ENCODE results near the gene QRICH1. TPM values are rescaled to one million over a fixed set of nuclear protein-coding genes. Genes with fewer than 3 reads are reported as not detected.
A peak's percentile ranks its signal among the peaks of the same experiment; 100 is the strongest.

QRICH1 gene
- total and polyA plus RNA-seq, 10 of the 15 experiments (the other 5 are each of a cell fraction or from before 2014, with no cell fraction given): 22.2 to 116 (median 81.4) TPM

DNA sequence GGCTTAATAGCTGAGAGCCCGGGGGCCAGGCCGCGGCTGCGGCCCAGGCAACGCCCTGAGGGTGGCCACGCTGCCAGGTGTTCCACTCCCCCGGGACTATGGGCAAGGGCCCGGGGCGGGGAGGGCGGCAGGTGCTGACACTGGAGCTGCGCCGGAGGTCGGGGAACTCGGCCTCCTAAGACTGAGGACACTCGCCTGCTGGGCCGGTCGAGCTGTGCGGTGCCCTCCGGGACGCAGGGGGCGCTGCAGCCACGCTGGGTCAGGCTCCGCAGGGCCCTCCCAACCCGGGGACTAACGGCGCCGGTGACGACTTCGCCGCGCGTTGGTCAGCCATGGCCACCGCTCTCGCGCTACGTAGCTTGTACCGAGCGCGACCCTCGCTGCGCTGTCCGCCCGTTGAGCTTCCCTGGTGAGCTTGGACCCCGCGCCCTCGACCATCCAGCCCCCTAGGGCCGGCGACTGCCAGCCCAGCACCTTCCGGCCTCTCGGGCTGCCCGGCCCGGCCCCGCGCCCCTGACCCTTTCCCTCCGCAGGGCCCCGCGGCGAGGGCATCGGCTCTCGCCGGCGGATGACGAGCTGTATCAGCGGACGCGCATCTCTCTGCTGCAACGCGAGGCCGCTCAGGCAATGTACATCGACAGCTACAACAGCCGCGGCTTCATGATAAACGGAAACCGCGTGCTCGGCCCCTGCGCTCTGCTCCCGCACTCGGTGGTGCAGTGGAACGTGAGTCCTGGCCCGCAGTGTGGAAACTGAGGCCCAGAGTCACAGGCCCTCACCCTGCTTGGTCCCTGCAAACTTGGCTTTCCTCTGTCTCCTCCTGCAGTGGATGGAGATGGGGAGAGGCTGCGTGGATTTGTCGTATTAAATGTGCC lies 71.8 kb downstream of the QRICH1 start, which contains the start of gene NDUFAF3 (continued):
- TF ChIP-seq SUPT20H (IDR thresholded peaks at IDR 0.05; ENCODE audit: borderline replicate concordance, control insufficient read depth, low read depth, low read length) (no peak), ZNF622 (IDR thresholded peaks at IDR 0.05) (no peak), KLF5 (IDR thresholded peaks at IDR 0.05; ENCODE audit: partially characterized antibody) (peak; percentile 35), TARDBP (IDR thresholded peaks at IDR 0.05; ENCODE audit: borderline replicate concordance) (no peak), PBX3 (IDR thresholded peaks at IDR 0.05; ENCODE audit: insufficient replicate concordance, low read depth, low read length) (no peak), HDAC6 (IDR thresholded peaks at IDR 0.05; ENCODE audit: unreplicated experiment) (no peak), BHLHE40 (IDR thresholded peaks at IDR 0.05; ENCODE audit: borderline replicate concordance in 1 of 2, low read depth in 2 of 2, low read length in 1 of 2) (peak; percentile 54 to 78; a peak in 2 of 4 replicates), WRNIP1 (IDR thresholded peaks at IDR 0.05; ENCODE audit: borderline replicate concordance, low read depth, low read length) (0 out of 2 replicates have a peak, but pooled peaks have one; percentile 61), IKZF2 (IDR thresholded peaks at IDR 0.05) (peak; percentile 53 to 70; a peak in 3 of 4 replicates), PRDM15 (CRISPR knock-in tag; IDR thresholded peaks at IDR 0.05) (no peak), ZNF24 (IDR thresholded peaks at IDR 0.05) (no peak), TCF3 (IDR thresholded peaks at IDR 0.05; ENCODE audit: borderline replicate concordance, insufficient read depth, low read depth, low read length) (peak; percentile 96), MEF2B (IDR thresholded peaks at IDR 0.05; ENCODE audit: partially characterized antibody, poor library complexity, severe bottlenecking) (peak; percentile 96), NBN (IDR thresholded peaks at IDR 0.05) (peak; percentile 34), RAD21 (IDR thresholded peaks at IDR 0.05; ENCODE audit: insufficient read depth, low read depth, low read length) (0 out of 2 replicates have a peak, but pooled peaks have one; percentile 14), SIX5 (IDR thresholded peaks at IDR 0.05; ENCODE audit: low read depth, low read length, severe bottlenecking) (peak; percentile 27), NR2C2 (IDR thresholded peaks at IDR 0.05; ENCODE audit: borderline replicate concordance, control insufficient read depth, insufficient read length, low read depth) (no peak), FOXK2 (IDR thresholded peaks at IDR 0.05) (no peak)
- TF ChIP-seq, protein P1, sequence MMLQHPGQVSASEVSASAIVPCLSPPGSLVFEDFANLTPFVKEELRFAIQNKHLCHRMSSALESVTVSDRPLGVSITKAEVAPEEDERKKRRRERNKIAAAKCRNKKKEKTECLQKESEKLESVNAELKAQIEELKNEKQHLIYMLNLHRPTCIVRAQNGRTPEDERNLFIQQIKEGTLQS (IDR thresholded peaks at IDR 0.05; ENCODE audit: borderline replicate concordance, extremely low read depth, low read depth, low read length): no peak
- TF ChIP-seq, protein P2, sequence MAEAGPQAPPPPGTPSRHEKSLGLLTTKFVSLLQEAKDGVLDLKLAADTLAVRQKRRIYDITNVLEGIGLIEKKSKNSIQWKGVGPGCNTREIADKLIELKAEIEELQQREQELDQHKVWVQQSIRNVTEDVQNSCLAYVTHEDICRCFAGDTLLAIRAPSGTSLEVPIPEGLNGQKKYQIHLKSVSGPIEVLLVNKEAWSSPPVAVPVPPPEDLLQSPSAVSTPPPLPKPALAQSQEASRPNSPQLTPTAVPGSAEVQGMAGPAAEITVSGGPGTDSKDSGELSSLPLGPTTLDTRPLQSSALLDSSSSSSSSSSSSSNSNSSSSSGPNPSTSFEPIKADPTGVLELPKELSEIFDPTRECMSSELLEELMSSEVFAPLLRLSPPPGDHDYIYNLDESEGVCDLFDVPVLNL (IDR thresholded peaks at IDR 0.05; ENCODE audit: low read depth, low read length): no peak
